Mucosa of stomach (tissue), 1 donor: ENCODE measurements around the gene ATG9A.

ENCODE experiments used
- H3K27me3 ChIP-seq: one replicate; pipeline ENCODE4 v1.7.0; 2013; ENCODE audit warnings: mild to moderate bottlenecking, low read length; ENCODE audit not compliant: control insufficient read depth, insufficient read depth
- H3K36me3 ChIP-seq: one replicate; pipeline ENCODE4 v1.7.0; 2013; ENCODE audit warnings: low read length; ENCODE audit not compliant: control insufficient read depth, insufficient read depth
- H3K4me1 ChIP-seq: one replicate; pipeline ENCODE4 v1.7.0; 2013; ENCODE audit warnings: mild to moderate bottlenecking, low read length; ENCODE audit not compliant: control insufficient read depth, insufficient read depth
- H3K4me3 ChIP-seq: one replicate; pipeline ENCODE4 v1.7.0; 2013; ENCODE audit warnings: low read length
- H3K9ac ChIP-seq: one replicate; pipeline ENCODE4 v1.7.0; 2013; ENCODE audit warnings: mild to moderate bottlenecking, low read length, moderate library complexity
- H3K9me3 ChIP-seq: one replicate; pipeline ENCODE4 v1.7.0; 2013; ENCODE audit warnings: mild to moderate bottlenecking, low read length, moderate library complexity; ENCODE audit not compliant: control insufficient read depth
- donor health status: Pancreatic carcinoma.

ATG9A gene

DNA sequence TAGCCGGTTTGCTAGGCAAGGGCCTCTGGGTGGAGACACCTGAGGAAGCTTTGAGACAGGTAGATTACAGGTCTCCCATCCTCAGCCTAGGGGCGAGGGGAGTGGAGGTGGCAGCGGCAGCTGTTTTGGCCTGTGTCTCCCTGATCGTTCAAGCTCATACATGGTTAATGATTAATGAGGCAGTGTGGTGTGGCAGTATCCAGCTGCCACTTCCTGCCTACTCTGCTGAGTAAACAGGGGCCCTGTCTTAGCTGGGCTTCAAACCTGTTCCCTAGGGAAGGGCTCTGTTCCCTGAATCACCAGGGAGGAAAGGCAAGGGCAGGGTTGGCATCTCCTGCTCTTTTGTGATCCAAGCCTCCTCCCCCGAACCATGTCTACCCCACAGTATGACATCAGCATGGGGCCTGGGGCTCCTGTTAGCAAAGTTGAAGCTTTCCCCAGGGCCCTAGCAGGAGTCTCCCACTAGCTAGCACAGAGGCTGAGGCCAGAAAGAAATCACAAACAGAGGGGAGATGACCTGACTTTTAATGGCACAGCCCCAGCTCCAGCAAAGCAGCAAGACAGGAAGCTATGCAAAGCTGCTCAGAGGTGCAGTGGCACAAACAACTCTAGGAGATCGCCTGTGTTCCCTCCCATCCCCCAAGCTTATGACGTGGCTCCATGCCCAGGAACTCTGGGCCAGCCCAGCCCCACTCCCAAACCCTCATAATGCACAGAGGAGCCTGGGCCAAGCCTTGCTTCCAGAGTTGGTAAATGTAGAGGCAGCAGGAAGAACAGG, 20.0 kb upstream of the ATG9A start:
- H3K36me3 ChIP-seq, result no peaks in the 10 kb centered on the region
- peak overlapping the region; percentile 37 for H3K4me3 ChIP-seq
- H3K4me1 ChIP-seq, result peaks cover 78% of the 10 kb centered on the region
- peaks cover 1% of the 10 kb centered on the region for H3K27me3 ChIP-seq
- H3K9ac ChIP-seq, result peak overlapping the region; percentile 73
- no peaks in the 10 kb centered on the region for H3K9me3 ChIP-seq

DNA sequence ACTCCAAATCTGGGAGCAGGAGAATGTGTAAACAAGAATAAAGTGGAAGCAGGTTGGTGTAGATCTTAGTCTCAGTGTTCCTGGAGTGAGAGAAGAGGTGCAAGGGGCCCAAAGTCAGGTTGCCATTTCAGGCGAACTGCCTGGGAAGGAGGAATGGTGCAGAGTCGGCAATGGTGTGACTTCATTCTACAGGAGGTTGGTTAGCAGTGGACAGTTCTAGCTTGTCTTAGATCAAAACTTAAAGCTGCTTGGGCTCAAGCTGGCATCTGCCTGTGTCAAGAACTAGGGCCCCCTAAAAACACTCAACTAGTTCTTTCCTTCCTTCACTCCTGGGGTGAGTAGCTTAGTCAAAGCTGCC, 19.4 kb upstream of the ATG9A start:
- H3K9ac ChIP-seq, result peak overlapping the region; percentile 73
- no peaks in the 10 kb centered on the region for H3K9me3 ChIP-seq
- H3K36me3 ChIP-seq, result no peaks in the 10 kb centered on the region
- peak overlapping the region; percentile 37 for H3K4me3 ChIP-seq
- H3K4me1 ChIP-seq, result peaks cover 78% of the 10 kb centered on the region
- no peaks in the 10 kb centered on the region for H3K27me3 ChIP-seq

DNA sequence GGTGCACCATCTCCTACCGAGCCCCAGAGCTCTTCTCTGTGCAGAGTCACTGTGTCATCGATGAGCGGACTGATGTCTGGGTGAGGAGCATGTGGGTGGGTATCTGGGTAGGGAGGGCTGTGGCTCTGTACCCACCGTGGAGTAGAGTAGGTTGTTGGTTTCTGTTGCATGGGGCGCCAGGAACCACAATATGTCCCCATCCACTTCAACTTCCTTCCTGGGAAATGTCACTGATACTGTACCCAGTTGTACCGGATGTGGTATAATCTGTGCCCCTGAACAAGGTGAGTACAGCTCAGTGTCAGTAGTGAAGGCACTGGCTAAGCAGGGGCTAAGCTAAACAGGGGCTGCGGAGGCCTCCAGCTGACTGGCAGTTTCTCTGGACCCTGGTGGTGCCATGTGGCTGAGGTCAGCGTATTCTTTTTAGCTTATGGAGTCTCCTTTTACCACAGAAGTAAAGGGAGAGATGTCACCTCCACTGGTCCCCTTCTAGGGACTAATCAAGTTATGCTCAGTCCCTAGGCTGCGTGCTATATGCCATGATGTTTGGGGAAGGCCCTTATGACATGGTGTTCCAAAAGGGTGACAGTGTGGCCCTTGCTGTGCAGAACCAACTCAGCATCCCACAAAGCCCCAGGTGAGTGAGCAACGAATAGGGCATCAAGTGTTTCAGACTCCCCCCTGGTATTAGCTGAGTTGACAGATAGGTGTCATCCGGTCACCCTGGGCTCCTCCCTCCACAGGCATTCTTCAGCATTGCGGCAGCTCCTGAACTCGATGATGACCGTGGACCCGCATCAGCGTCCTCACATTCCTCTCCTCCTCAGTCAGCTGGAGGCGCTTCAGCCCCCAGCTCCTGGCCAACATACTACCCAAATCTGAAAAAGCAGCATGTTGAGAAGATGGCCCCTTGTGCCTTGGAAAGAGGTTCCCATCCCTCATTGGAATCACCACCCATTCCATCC, 18.5 kb upstream of the ATG9A start:
- H3K27me3 ChIP-seq, result no peaks in the 10 kb centered on the region
- no peaks in the 10 kb centered on the region for H3K9me3 ChIP-seq
- no peak overlapping the region for H3K4me3 ChIP-seq
- H3K36me3 ChIP-seq, result no peaks in the 10 kb centered on the region
- peaks cover 78% of the 10 kb centered on the region for H3K4me1 ChIP-seq
- no peak overlapping the region for H3K9ac ChIP-seq

DNA sequence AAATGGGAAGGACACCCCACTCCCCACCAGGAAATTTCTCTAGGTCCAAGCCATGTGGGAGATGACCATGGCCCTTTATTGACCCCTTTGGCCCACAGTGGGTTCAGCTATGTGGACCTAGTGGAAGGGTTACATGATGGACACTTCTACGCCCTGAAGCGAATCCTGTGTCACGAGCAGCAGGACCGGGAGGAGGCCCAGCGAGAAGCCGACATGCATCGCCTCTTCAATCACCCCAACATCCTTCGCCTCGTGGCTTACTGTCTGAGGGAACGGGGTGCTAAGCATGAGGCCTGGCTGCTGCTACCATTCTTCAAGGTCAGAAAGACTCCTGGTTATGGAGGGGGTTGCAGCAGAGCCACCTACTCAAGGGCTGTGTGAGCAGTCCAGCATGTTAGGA, 17.1 kb upstream of the ATG9A start:
- Histone ChIP-seq H3K9ac (peak overlapping the region; percentile 99), H3K4me3 (no peak overlapping the region), H3K4me1 (peaks cover 65% of the 10 kb centered on the region), H3K27me3 (no peaks in the 10 kb centered on the region), H3K9me3 (no peaks in the 10 kb centered on the region), H3K36me3 (no peaks in the 10 kb centered on the region)

DNA sequence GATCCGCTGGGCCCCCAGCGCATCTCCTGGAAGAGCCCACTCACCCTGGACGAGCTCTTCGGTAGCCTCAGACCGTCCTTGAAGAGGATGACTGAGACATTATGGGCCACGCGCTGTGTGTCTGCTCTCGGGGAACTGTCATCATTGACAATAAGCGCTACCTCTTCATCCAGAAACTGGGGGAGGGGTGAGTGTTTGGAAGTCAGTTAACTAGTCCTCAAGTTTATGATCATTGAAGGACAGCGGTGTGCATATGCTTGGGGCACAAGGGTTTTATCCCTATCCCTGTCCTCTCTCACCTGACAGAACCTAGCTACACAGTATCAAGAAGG, 16.4 kb upstream of the ATG9A start:
- H3K27me3 ChIP-seq, result no peaks in the 10 kb centered on the region
- H3K9me3 ChIP-seq, result no peaks in the 10 kb centered on the region
- peak overlapping the region; percentile 98 for H3K4me3 ChIP-seq
- no peaks in the 10 kb centered on the region for H3K36me3 ChIP-seq
- peaks cover 58% of the 10 kb centered on the region for H3K4me1 ChIP-seq
- peak overlapping the region; percentile 99 for H3K9ac ChIP-seq

DNA sequence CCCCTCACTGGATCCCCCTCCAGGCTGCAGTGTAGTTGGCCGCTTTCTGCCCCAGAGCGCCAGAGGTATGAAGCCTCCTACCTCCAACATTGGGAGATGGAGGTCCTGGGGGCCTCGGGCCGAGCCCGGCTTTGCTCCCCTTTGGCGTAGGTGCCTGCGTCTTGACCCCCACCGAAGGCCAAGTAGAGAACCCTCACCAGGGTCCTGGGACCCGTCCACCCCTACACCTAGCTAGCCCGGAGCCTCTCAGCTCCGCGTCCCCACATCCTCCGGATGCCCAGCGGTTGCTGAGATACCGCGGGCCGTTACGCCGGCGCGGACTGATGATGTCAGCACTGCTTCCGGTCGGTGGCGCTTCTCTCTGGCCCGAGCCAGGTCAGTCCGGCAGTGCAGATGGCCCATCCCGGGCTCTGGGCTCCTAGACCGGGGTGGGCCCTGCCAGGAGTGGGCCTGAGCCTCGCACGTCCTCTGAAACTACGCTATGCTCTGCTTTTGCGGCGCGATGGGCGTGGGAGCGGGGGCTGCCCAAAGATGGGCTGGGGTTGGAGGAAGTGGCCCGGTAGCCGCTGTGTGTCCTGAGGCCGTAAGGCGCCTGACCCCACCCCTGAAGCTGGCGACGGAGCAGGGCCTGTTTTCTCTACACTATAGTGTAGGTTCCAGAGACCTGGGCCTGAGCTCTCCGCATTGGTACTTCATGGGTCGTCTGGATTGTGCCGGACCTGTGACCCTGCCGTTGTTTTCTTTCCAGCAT, 15.9 kb upstream of the ATG9A start, which contains the start of the genes GLB1L and STK16:
Gene GLB1L, minus strand, starts transcription at position 297 of the 751 bp plus-strand sequence. CDS start 1,871 bp downstream, outside the sequence.
Gene STK16, plus strand, starts transcription at position 332 of the 751 bp plus-strand sequence. CDS start 521 bp downstream, outside the sequence.
- peak within 1 kb of the TSS; percentile 98 for H3K4me3 ChIP-seq
- no peaks in the 10 kb centered on the region for H3K9me3 ChIP-seq
- H3K27me3 ChIP-seq, result no peaks in the 10 kb centered on the region
- H3K9ac ChIP-seq, result peak within 1 kb of the TSS; percentile 99
- H3K4me1 ChIP-seq, result peaks cover 52% of the 10 kb centered on the region
- no peaks in the 10 kb centered on the region for H3K36me3 ChIP-seq

DNA sequence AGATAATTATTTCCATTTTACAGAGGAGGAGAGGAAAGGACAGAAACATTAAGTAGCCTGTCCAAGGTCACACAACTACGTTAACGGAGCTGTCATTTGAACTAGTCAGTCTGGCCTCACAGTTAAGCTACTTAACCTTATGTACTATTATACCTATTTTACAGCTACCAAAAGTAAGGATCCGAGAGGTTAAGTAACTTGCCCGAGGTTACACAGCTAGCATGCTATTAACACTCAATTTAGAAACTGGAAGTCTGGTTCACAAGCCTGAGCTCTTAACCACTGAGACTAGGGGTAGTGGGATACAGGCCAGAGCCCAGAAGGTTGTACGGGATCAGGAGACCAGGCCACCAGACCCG, 15.3 kb upstream of the ATG9A start:
- no peaks in the 10 kb centered on the region for H3K27me3 ChIP-seq
- H3K9ac ChIP-seq, result peak overlapping the region; percentile 99
- no peaks in the 10 kb centered on the region for H3K36me3 ChIP-seq
- H3K4me3 ChIP-seq, result peak overlapping the region; percentile 98
- no peaks in the 10 kb centered on the region for H3K9me3 ChIP-seq
- H3K4me1 ChIP-seq, result peaks cover 47% of the 10 kb centered on the region

DNA sequence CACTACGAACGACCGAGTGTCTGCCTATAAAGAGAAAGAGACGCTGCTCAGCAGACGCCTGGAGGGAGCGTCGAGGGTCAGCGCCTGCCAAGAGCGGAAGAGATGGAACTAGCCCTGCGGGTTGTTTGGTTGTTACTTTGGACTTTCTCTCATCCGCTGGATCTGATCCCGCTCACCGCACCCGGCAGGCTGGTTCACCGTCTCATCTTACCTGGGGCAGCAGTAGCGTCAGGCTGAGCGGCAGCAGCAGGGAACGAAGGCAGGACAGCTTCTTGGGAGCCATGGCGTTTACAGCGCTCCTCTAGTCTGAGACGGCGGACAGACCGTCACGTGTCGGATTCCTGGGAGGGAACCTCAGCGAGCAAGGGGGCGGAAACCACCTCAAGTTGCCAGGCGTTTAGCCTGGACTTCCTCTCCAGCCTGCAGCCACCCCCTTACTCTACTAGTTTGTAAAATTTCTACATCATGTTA, 13.9 kb upstream of the ATG9A start:
- H3K27me3 ChIP-seq, result no peaks in the 10 kb centered on the region
- peaks cover 32% of the 10 kb centered on the region for H3K4me1 ChIP-seq
- H3K9ac ChIP-seq, result peak overlapping the region; percentile 12
- H3K36me3 ChIP-seq, result no peaks in the 10 kb centered on the region
- H3K4me3 ChIP-seq, result no peak overlapping the region
- H3K9me3 ChIP-seq, result no peaks in the 10 kb centered on the region

DNA sequence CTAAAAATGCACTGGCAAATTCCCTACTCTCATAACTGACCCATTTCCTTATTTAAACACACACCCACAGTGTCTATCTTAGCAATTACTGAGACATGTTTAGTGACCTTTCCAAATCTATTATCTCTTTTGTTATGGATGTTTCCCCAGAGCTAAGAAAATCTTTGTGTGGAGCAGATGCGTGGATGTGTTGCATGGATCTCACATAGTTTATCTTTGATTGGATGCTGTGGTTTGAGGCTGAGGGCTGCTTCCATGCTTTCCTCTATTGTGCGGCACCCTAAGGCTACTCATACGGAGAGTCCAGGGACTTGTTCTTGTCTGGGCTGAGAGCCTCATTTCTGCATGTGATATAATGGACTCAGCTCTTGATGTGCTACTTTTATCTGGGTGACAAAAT, 4.9 kb upstream of the ATG9A start:
- no peaks in the 10 kb centered on the region for H3K9me3 ChIP-seq
- H3K4me3 ChIP-seq, result no peak overlapping the region
- H3K4me1 ChIP-seq, result peaks cover 7% of the 10 kb centered on the region
- H3K27me3 ChIP-seq, result no peaks in the 10 kb centered on the region
- H3K9ac ChIP-seq, result no peak overlapping the region
- peaks cover 16% of the 10 kb centered on the region for H3K36me3 ChIP-seq

DNA sequence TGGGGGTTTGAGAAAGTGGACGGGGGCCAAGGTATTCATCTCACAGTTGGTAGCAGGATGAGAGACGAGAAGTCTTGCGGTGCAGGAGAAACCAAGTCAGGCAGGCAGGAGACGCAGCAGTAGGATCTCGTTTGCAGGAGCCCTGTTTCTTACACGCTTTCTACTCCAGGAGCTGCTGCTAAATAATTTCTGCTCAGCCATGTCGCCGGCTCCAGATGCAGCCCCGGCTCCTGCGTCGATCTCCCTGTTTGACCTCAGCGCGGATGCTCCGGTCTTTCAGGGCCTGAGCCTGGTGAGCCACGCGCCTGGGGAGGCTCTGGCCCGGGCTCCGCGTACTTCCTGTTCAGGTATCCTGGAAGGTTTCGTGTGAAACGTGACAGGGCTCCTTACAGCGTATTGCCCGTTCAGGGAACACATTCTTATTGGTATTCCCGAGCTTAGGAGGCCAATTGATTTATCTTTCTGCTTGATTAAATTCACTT, 664 bp upstream of the ATG9A start:
- Histone ChIP-seq H3K9ac (peak overlapping the region; percentile 97), H3K4me3 (peak overlapping the region; percentile 65), H3K9me3 (no peaks in the 10 kb centered on the region), H3K27me3 (no peaks in the 10 kb centered on the region), H3K36me3 (peaks cover 10% of the 10 kb centered on the region), H3K4me1 (peaks cover 19% of the 10 kb centered on the region)

DNA sequence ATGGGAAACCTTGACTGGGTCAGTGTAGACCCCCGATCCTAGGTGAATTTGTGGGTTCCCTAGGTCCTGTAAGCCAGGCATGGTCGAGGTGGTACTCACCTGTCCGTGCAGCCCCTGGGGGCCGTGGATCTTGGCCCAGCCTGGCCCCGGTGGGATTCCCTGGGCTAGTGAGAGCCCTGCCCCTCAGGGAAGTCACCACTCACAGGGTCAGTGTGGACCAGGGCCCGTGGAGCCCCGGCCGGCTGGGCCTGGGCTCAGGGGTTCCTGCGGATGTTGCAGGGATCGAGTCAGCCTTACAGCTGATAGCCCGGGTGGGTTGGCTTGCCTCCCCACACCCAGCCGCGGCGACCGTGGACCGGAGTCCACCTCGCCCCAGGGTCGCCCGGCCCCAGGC, 528 bp downstream of the ATG9A start:
- peaks cover 14% of the 10 kb centered on the region for H3K36me3 ChIP-seq

More for the DNA sequence above, 528 bp downstream of the ATG9A start:
- Histone ChIP-seq H3K9me3 (no peaks in the 10 kb centered on the region), H3K9ac (peak overlapping the region; percentile 97), H3K4me1 (peaks cover 19% of the 10 kb centered on the region), H3K4me3 (peak overlapping the region; percentile 65), H3K27me3 (no peaks in the 10 kb centered on the region)
